ENCODE data around the gene SERPINA6.
"Not testable (repeated sequence)": the region's sequence is repeated elsewhere in the genome, so short reads cannot be mapped to it uniquely, and the experiment has no call there.

The SERPINA6 gene

DNA sequence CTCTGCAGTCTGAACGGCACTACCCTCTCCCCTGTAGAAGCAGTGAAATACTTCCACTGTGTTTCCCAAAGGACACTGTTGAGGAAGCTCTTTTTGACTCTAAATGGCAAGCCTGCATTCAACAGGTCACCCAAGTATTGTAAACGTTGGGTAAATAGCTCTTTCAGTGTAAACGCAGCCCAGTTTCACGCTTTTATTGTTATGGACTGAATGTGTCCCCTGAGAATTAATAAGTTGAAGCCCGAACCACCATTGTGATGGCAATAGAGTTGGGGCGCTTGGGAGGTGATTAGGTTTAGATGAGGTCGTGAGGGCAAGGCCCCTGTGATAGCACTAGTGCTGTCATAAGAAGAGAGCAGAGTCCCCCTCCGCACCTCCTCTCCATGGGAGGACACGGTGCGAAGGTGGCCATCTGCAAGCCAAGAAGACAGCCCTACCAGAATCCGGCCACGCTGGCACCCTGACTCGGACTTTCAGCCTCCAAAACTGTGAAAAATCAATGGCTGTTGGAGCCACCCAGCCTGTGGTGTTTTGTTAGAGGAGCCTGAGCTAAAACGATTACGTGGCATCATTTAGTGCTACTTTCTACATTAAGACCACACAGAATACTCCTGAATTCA, 31.1 kb downstream of the SERPINA6 start:
- no peak for DNase-seq

GRCh38 chr14:94291159-94291905, 31.8 kb downstream of the SERPINA6 start:
- DNase-seq = no peak

DNA sequence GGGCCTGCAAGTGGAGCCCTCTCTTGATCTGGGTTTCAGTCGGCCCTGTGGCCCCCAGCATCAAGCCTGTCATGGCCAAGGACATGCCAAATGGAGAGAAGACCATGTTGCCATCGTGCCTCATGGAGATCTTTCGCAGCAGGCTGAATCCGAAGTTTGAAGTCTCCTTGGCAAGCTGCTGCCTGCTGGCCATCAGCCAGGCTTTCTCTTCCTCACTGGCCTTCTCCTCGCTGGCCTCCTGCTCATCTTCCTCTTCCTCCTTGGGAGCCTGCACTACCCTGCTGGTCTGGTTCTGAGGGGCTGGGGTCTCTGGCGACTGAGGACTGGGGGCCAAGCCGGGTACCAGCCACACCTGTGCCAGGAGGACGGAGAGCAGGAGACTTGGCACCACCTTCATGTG, 32.9 kb downstream of the SERPINA6 start:
- no peak for DNase-seq

DNA sequence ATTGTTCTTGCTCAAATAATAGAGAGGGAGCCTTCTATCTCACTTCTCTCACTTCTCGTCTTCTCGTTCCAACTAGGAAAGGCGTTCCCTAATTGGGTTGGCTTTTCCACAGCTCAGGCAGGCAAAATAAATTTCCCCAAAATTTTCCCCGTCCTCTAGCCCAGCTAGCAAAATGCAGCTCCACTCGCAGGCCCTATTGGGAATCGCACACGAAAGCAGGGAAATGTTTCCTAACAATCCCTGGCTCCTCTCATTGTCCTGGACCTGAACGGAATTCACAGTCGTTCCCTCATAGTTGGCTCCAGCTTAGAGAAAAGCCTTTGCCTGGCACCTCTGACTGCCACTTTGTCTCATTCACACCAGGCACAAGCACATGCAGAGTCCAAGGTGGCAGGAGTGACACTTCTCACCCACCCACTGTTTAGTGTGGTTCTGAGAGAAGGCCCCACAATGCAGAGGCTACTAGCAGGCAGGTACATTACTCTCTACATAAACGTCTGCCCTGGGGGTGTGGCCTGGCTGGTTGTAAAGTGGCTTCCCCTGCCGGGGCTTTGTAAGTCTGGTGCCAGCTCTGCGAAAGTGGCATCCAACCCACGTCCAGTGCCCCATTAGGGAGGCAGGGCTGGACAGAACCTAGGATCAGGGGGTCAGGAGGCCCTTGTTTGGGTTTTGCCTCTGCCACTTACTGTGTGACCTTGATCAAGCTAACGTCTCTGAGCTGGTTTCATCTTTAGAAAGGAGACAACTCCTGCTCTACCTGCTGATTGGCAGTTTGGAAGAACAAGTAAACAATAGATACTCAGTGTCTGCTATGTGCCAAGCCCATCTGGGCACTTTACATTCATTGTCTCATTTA, 34.3 kb downstream of the SERPINA6 start:
- DNase-seq = no peak

- no peak for DNase-seq
Measured at GRCh38 chr14:94285158-94285557, 38.0 kb downstream of the SERPINA6 start.

DNA sequence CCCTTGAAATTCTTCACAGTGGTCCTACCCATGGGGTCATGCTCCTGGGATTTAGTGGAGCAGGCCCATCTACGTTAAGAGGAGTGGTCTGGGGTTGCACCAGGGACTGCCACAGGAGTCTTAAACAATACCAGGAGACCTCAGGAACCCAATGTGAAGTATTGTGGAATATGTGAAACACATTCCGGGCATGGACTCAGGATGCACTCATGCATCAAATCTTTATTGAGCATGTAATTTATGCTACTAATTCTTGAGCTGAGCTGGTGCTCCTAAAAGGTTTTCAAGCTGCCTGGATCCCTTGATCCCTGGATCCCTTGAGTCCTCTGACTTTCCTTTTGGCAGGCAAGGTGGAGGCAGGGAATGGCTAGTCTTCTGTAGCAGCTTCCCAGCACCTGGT, 38.9 kb downstream of the SERPINA6 start:
- no peak for DNase-seq

GRCh38 chr14:94282991-94283723, 40.0 kb downstream of the SERPINA6 start:
- DNase-seq = no peak

DNA sequence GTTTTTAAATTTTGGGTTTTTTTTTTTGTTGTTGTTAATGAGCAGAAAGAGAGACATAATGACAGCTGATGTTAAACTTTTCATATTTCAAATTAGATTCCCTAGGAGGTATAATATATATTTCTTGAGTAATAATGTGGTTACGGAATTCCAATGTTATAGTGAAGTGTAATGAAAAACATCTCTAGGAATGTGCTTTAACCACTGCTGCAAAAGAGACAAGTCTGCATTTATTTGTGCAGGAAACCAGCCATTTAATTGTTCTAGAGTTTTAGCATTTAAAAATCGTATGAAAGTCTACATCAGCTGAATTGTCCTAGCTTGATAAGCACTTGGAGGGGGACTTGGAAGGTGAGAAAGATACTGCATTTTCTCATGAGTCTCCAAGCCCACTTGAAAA, 44.4 kb downstream of the SERPINA6 start:
- no peak for DNase-seq

DNA sequence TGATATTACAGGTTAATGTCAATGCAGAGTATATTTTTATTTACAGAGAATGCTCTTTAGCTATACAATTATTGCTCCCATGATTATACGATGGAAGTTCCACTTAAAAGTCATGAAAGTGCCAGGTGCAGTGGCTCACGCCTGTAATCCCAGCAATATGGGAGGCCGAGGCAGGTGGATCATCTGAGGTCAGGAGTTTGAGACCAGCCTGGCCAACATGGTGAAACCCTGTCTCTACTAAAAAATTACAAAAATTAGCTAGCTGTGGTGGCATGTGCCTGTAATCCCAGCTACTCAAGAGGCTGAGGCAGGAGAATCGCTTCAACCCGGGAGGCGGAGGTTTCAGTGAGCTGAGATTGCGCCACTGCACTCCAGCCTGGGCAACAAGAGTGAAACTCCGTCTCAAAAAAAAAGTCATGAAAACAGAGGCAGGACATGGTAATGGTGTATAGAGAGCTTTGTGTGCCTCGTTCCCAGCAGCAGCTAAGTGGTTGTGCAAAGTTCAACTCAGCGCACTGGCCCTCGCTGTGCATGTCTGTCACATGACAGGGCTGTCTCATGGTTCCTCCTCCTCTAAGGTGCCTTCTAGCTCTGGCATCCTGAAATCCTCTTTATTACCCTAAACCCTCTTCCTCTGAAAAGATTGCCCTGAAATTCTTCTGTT, 46.1 kb downstream of the SERPINA6 start:
- not testable (repeated sequence) for DNase-seq

- DNase-seq = no peak
Measured at GRCh38 chr14:94269156-94269555, 54.0 kb downstream of the SERPINA6 start.

DNA sequence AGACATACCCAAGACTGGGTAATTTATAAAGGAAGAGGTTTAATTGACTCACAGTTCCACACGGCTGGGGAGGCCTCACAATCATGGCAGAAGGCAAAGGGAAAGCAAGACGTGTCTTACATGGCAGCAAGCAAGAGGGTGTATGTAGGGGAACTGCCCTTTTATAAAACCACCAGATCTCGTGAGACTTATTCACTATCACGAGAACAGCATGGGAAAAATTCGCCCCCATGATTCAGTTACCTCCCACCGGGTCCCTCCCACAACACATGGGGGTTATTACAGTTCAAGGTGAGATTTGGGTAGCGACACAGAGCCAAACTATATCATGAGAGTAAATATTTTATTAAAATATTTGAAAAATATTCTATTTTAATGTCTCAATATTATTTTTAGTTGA, 54.6 kb downstream of the SERPINA6 start:
- DNase-seq = not testable (repeated sequence)

DNA sequence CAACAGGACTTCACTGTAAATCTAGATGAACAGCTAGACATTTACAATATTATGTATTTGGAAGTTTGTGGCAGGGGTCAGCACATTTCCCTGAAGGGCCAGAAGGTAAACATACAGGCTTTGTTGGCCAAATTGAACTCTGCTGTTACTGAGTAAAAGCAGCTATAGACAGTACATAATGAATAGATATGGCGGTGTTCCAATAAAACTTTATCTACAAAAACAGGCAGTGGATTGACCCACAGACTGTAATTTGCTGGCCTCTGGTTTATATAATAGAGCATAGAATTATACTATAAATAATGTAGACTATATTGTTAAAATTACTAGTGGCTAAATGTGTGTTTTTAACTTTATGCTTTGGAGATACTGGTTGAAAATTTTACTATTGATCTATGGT, 55.8 kb downstream of the SERPINA6 start:
- no peak for DNase-seq

- DNase-seq = not testable (repeated sequence)
Measured at GRCh38 chr14:94264195-94264594, 58.9 kb downstream of the SERPINA6 start.

Data from CD4-positive, alpha-beta T cell treated with Interleukin-4 for 4 hours (primary cell).